SU-DHL-6 (cell line): ENCODE measurements around the gene OSBPL2.

Experiments used
- H2AFZ ChIP-seq: fragments of 200-600 bp; sonication (generic); 2 replicates; pipeline ENCODE4 v1.6.1; 2014; ENCODE audit warnings: low read depth, mild to moderate bottlenecking, moderate library complexity, mixed read lengths, antibody characterized with exemption, low read length; ENCODE audit not compliant: severe bottlenecking
- H3F3A ChIP-seq: fragments of 200-600 bp; shearing (Covaris generic); 2 replicates; pipeline ENCODE4 v1.6.0; 2016; ENCODE audit warnings: antibody characterized with exemption, mild to moderate bottlenecking; ENCODE audit not compliant: insufficient read depth
- H3K27ac ChIP-seq: fragments of 200-600 bp; sonication (generic); 2 replicates; pipeline ENCODE4 v1.5.1; 2016; ENCODE audit warnings: low read depth, mild to moderate bottlenecking, low read length, moderate library complexity, mixed read lengths
- H3K27me3 ChIP-seq: fragments of 200-600 bp; sonication (generic), shearing (Covaris generic); 2 replicates; pipeline ENCODE4 v1.6.0; 2014; ENCODE audit warnings: mild to moderate bottlenecking, low read length
- H3K36me3 ChIP-seq: fragments of 200-600 bp; sonication (generic); 2 replicates; pipeline ENCODE4 v1.6.1; 2014; ENCODE audit warnings: mild to moderate bottlenecking, low read length, mixed read lengths
- H3K4me2 ChIP-seq: fragments of 300-600, 200-600 bp; shearing (Covaris generic), sonication (generic); 2 replicates; pipeline ENCODE4 v1.6.0; 2014; ENCODE audit warnings: low read length, low read depth, mild to moderate bottlenecking; ENCODE audit not compliant: poor library complexity, severe bottlenecking
- H3K4me3 ChIP-seq: fragments of 200-600 bp; sonication (generic); 2 replicates; pipeline ENCODE4 v1.5.1; 2014; ENCODE audit warnings: antibody characterized with exemption, low read length, mild to moderate bottlenecking, mixed read lengths; ENCODE audit not compliant: insufficient read depth, poor library complexity, severe bottlenecking
- H3K79me2 ChIP-seq: fragments of 200-600 bp; sonication (generic); 2 replicates; pipeline ENCODE4 v1.6.1; 2014; ENCODE audit warnings: mild to moderate bottlenecking, low read length, moderate library complexity; ENCODE audit not compliant: insufficient read depth
- H3K9ac ChIP-seq: fragments of 200-600 bp; sonication (generic); 2 replicates; pipeline ENCODE4 v1.7.0; 2014; ENCODE audit warnings: mild to moderate bottlenecking, low read length
- H3K9me2 ChIP-seq: fragments of 200-600 bp; sonication (generic); replicated peaks from 2 replicates; pipeline ENCODE4 v1.6.1; 2014; ENCODE audit warnings: low read length; ENCODE audit not compliant: insufficient read depth
- H3K9me3 ChIP-seq: fragments of 200-600 bp; sonication (generic); 2 replicates; pipeline ENCODE4 v1.6.1; 2014; ENCODE audit warnings: low read length, mixed read lengths; ENCODE audit not compliant: insufficient read depth
- H4K20me1 ChIP-seq: fragments of 200-600 bp; sonication (generic); 2 replicates; pipeline ENCODE4 v1.6.1; 2014; ENCODE audit warnings: low read depth, mild to moderate bottlenecking, antibody characterized with exemption, low read length, moderate library complexity, mixed read lengths
- CTCF ChIP-seq: fragments of 200-600 bp; sonication (generic); IDR thresholded peaks from one replicate; pipeline ENCODE4 v1.5.1; 2017; ENCODE audit warnings: antibody characterized with exemption, mild to moderate bottlenecking, low read length, moderate library complexity; ENCODE audit not compliant: insufficient read depth, poor library complexity, severe bottlenecking
- EZH2phosphoT487 ChIP-seq: fragments of 200-600 bp; sonication (generic), shearing (Covaris generic); conservative IDR thresholded peaks from 2 replicates; pipeline ENCODE4 v1.6.1; 2018; ENCODE audit warnings: mild to moderate bottlenecking, antibody characterized with exemption, low read length, moderate library complexity, mixed read lengths

Gene OSBPL2

GRCh38 chr20:62344782-62345181 is 106.5 kb downstream of the OSBPL2 start:
- no peak overlapping the region for H3K9ac ChIP-seq
- H2AFZ ChIP-seq = no peak overlapping the region
- no peaks in the 10 kb centered on the region for H3K9me3 ChIP-seq
- no peak overlapping the region for H3K4me3 ChIP-seq
- TF ChIP-seq EZH2phosphoT487 (no peak), CTCF (no peak)
- H4K20me1 ChIP-seq = no peaks in the 10 kb centered on the region
- H3K9me2 ChIP-seq = no peaks in the 10 kb centered on the region
- no peaks in the 10 kb centered on the region for H3K79me2 ChIP-seq
- no peaks in the 10 kb centered on the region for H3K27me3 ChIP-seq
- no peak overlapping the region for H3K27ac ChIP-seq
- H3K4me2 ChIP-seq = no peak overlapping the region
- H3K36me3 ChIP-seq = no peaks in the 10 kb centered on the region
- H3F3A ChIP-seq = 0 out of 2 replicates have a peak, but pooled peaks cover 3% of the 10 kb centered on the region
